AG09309 (cell line): Measurements from ENCODE around the gene ATP5ME.
"Not testable (repeated sequence)": the region's sequence is repeated elsewhere in the genome, so short reads cannot be mapped to it uniquely, and the experiment has no call there.

Experiments used
- DNase-seq: peaks from one replicate; pipeline ENCODE4 v3.0.0-alpha.2; 2010; ENCODE audit warnings: low read depth
- H3K4me3 ChIP-seq: 2 replicates; pipeline ENCODE4 v1.5.1; 2011; ENCODE audit warnings: mild to moderate bottlenecking, low read depth, low read length, moderate library complexity; ENCODE audit not compliant: control insufficient read depth
- CTCF ChIP-seq: IDR thresholded peaks from 2 replicates; pipeline ENCODE4 v1.5.1; 2011; ENCODE audit warnings: mild to moderate bottlenecking, low read depth, low read length, inconsistent platforms; ENCODE audit not compliant: insufficient read depth, control insufficient read depth; ENCODE audit errors: missing control alignments

ATP5ME gene

GRCh38 chr4:708631-708933 lies 34.5 kb upstream of the ATP5ME start:
- TF ChIP-seq CTCF: no peak
- no peak overlapping the region for H3K4me3 ChIP-seq
- DNase-seq: no peak

GRCh38 chr4:707929-708630 lies 34.0 kb upstream of the ATP5ME start:
- no peak for DNase-seq
- H3K4me3 ChIP-seq: no peak overlapping the region
- TF ChIP-seq CTCF: no peak

GRCh38 chr4:706834-707598 lies 32.9 kb upstream of the ATP5ME start:
- no peak for TF ChIP-seq CTCF
- DNase-seq: no peak
- peak overlapping the region; percentile 96 for H3K4me3 ChIP-seq

GRCh38 chr4:706083-706633 lies 32.1 kb upstream of the ATP5ME start:
- not testable (repeated sequence) for DNase-seq
- peak overlapping the region; percentile 96 for H3K4me3 ChIP-seq

- peak within 1 kb of the TSS; percentile 96 for H3K4me3 ChIP-seq
- TF ChIP-seq CTCF: no peak
- peak; percentile 67 for DNase-seq
These were observed 31.4 kb upstream of the ATP5ME start, which contains the start of gene PCGF3 for GRCh38 chr4:705278-706082. Gene PCGF3, plus strand, starts transcription at chr4:705832. Its CDS starts 27,849 bp downstream, at chr4:733681.

GRCh38 chr4:704971-705277 lies 30.8 kb upstream of the ATP5ME start:
- no peak for TF ChIP-seq CTCF
- H3K4me3 ChIP-seq: peak overlapping the region; percentile 51
- DNase-seq: no peak
